GM12872 (cell line): Measurements from ENCODE around the gene TMEFF1.

Experiments used
- TF ChIP-seq, protein P1 (sequence below): IDR thresholded peaks from 3 replicates; pipeline ENCODE4 v1.5.1; 2011; ENCODE audit warnings: low read depth, mild to moderate bottlenecking, low read length, moderate library complexity; ENCODE audit not compliant: insufficient read depth

The TMEFF1 gene

DNA sequence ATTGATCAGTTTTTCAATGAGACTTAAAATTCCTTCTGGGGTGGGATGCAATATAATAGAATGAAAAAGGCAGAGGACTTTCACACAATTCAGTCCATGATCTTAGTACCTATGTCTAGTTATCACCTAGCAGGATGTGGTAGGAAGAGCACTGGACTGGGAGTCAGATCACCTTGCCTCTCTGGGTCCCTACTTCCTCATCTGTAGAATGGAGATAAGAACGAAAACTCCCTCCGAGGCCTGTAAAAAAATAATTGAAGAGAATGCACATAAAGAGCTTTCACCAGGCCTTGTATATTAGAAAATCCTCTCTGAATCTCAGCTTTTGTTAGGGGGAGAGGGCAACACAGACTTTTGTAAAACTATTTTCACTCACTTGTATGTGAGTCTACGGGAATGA lies 681 bp upstream of the TMEFF1 start:
- TF ChIP-seq, protein P1, sequence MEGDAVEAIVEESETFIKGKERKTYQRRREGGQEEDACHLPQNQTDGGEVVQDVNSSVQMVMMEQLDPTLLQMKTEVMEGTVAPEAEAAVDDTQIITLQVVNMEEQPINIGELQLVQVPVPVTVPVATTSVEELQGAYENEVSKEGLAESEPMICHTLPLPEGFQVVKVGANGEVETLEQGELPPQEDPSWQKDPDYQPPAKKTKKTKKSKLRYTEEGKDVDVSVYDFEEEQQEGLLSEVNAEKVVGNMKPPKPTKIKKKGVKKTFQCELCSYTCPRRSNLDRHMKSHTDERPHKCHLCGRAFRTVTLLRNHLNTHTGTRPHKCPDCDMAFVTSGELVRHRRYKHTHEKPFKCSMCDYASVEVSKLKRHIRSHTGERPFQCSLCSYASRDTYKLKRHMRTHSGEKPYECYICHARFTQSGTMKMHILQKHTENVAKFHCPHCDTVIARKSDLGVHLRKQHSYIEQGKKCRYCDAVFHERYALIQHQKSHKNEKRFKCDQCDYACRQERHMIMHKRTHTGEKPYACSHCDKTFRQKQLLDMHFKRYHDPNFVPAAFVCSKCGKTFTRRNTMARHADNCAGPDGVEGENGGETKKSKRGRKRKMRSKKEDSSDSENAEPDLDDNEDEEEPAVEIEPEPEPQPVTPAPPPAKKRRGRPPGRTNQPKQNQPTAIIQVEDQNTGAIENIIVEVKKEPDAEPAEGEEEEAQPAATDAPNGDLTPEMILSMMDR = no peak

DNA sequence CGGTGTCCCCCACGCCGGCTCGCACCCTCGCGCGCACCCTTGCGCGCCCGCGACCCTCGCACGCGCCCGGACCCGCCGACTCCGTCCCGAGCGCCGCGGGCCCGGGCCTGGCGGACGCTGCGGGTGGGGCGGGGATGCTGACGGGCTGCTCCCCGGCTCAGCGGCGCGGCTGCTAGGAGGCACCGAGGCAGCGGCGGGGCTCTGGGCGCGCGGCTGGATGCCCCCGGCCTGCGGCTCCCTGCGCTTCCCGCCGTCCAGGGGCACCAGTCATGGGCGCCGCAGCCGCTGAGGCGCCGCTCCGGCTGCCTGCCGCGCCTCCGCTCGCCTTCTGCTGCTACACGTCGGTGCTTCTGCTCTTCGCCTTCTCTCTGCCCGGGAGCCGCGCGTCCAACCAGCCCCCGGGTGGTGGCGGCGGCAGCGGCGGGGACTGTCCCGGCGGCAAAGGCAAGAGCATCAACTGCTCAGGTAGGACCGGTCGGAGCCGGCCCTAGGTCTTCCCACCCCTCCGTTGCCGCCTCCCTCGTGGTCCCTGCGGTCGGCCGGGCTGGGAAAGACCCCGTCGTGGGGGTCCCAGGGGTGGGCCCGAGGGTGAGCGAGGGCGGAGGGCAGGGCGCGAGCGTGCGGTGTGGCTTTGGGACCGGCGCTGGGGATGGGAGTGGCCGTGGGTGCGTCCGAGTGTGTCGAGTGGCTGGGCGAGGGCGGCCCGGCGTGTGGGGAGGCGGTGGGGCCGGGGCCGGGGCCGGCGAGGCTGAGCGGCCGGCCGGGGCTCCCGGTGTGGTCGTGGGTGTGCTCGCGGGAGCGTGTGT lies 530 bp downstream of the TMEFF1 start:
- TF ChIP-seq, protein P1 = no peak

DNA sequence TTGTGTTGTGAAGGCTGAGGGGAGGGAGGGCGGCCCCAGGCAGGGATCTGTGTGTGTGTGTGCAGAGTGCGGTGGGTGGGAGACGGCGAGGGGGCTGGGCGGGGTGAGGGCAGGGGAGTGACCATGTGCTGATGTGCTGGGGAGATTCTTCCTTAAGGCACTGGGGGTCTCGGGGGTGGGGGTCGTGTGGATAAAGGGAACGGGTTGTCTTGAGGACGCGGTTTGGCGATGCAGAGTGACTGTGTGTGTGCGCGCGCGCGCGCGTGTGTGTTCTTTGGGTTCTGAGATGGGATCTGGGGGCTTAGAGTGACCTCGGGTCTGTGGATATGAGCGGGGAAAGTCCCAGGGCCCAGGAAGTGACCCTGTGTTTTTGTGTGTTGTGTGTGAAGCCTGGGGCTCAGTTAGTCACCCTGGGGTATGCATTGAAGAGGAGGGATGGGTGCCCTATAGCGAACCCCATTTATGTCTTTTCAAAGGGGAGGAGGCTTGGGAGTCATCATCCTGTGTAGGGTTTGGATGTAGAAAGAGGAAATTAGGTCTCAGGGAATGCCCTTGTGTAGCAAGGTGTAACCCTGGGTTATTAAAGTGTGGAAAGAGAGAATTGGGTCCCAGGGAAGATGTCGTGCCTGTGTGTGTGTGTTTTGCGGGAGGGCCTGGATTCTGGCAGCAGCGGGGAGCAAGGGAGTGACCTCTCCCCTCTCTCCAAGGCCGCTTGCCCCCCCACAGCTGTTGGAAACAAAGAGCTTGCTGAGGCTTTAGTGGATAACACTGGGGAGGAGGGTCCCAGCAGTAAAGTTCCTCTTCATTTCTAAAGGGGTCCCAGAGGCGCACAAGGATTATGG lies 1.4 kb downstream of the TMEFF1 start:
- TF ChIP-seq, protein P1 = no peak

DNA sequence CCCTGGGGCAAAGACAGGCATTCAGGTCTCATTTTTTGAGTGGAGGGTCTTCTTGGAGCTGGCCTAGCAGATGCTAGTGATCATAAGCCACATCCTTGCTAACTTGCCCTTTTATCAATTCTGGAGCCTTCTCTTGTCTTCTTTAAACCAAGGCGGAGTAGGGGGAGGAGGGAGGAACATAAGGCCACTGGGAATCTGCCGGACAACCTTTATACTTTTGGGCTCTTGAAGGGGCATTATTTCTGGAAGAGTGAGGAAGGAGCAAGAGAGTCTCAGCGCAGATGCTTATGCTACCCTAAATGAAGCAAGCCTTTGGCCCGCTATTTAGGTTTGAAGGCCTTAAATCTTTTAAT lies 2.0 kb downstream of the TMEFF1 start:
- TF ChIP-seq, protein P1 = no peak

DNA sequence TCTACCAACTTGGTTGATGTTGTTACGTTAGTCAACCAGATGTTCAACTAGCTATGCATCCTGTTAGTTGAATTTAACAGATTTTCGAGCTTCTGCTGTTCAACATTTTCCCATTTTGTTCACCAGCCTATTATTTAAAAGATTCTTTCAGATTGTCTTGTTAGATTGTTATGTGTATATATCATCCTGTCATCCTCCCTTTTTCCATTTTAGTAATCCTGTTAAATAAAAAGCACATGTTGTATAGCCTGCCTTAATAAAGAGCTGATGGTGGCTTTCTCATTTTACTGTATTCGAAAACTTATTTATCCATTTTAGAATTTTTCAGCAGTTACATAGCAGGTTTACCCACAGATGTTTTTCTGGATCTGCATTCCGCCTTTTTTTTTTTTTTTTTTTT lies 4.3 kb downstream of the TMEFF1 start:
- TF ChIP-seq, protein P1 = no peak

DNA sequence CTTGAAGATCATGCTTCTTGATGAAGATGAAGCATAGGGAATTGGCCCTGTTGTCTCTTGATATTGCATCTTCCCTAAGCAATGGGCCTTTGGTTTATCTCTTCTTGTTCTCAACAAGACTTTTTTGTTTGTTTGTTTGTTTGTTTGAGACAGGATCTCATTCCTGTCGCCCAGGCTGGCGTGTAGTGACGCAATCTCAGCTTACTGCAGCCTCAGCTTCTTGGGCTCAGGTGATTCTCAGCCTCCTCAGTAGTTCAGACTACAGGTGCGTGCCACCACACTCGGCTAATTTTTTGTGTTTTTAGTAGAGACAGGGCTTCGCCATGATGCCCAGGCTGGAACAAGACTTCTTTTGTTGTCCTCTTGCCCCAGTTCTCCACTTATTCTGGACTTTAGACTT lies 5.2 kb downstream of the TMEFF1 start:
- TF ChIP-seq, protein P1 = no peak

DNA sequence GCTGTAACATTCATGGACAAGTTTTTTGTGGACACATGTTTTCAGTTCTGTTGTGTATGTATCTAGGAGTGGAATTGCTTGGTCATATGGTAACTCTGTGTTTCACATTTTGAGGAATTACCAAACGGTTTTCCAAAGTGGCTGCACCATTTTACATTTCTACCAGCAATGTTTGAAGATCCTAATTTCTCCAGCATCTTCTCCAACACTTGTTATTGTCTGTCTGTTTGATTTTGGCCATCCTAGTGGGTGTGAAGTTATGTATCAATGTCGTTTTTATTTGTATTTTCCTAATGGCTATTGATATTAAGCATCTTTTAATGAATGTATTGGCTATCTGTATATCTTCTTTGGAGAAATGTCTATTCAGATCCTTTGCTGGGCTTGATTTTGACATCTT lies 6.9 kb downstream of the TMEFF1 start:
- TF ChIP-seq, protein P1 = no peak
